ENCODE results near the gene P2RX3. TPM values are rescaled to one million over a fixed set of nuclear protein-coding genes. Genes with fewer than 3 reads are reported as not detected.

P2RX3 gene
- total RNA-seq, 4 donors from 2014 or later, result not detected

- DNase-seq (ENCODE audit: low spot score), result no peak
- ATAC-seq (ENCODE audit: low FRiP score), result no peak
- no peak for TF ChIP-seq CTCF (IDR thresholded peaks at IDR 0.05)
Observed at GRCh38 chr11:57310630-57311086, 27.5 kb upstream of the P2RX3 start.

GRCh38 chr11:57311109-57311936 is 26.8 kb upstream of the P2RX3 start:
- ATAC-seq (ENCODE audit: low FRiP score), result peak; percentile 88
- DNase-seq (ENCODE audit: low spot score), result peak; percentile 77
- no peak for TF ChIP-seq CTCF (IDR thresholded peaks at IDR 0.05)

GRCh38 chr11:57312511-57313021 is 25.6 kb upstream of the P2RX3 start:
- no peak for DNase-seq (ENCODE audit: low spot score)
- no peak for TF ChIP-seq CTCF (IDR thresholded peaks at IDR 0.05)
- ATAC-seq (ENCODE audit: low FRiP score), result no peak

- DNase-seq (ENCODE audit: low spot score), result no peak
- TF ChIP-seq CTCF (IDR thresholded peaks at IDR 0.05), result no peak
- ATAC-seq (ENCODE audit: low FRiP score), result no peak
Observed at GRCh38 chr11:57313071-57313787, 24.9 kb upstream of the P2RX3 start.

GRCh38 chr11:57313788-57314135 is 24.4 kb upstream of the P2RX3 start:
- TF ChIP-seq CTCF (IDR thresholded peaks at IDR 0.05), result no peak
- ATAC-seq (ENCODE audit: low FRiP score) (no peak), DNase-seq (ENCODE audit: low spot score) (no peak)

- DNase-seq (ENCODE audit: low spot score), result no peak
- TF ChIP-seq CTCF (IDR thresholded peaks at IDR 0.05), result no peak
- no peak for ATAC-seq (ENCODE audit: low FRiP score)
Observed at GRCh38 chr11:57314221-57314973, 23.8 kb upstream of the P2RX3 start.
